OCI-LY3 (cell line): ENCODE measurements around the gene FHIP2A.
"Not testable (repeated sequence)": the region's sequence is repeated elsewhere in the genome, so short reads cannot be mapped to it uniquely, and the experiment has no call there.

Experiments used
- H2AFZ ChIP-seq: fragments of 200-600, 300-600 bp; shearing (Covaris generic); 2 replicates; pipeline ENCODE4 v1.6.0; 2014; ENCODE audit warnings: antibody characterized with exemption, low read depth, low read length
- H3K27ac ChIP-seq: fragments of 200-600, 300-600 bp; sonication (generic); 2 replicates; pipeline ENCODE4 v1.5.1; 2014; ENCODE audit warnings: mild to moderate bottlenecking, low read length, moderate library complexity, mixed read lengths
- H3K27me3 ChIP-seq: fragments of 200-600, 300-600 bp; sonication (generic); 2 replicates; pipeline ENCODE4 v1.6.1; 2014; ENCODE audit warnings: low read depth, low read length, mixed read lengths
- H3K36me3 ChIP-seq: fragments of 200-600, 300-600 bp; sonication (generic); replicated peaks from 2 replicates; pipeline ENCODE3; 2014; ENCODE audit warnings: low read depth, low read length, mixed read lengths
- H3K4me1 ChIP-seq: fragments of 300-600, 200-600 bp; sonication (generic); 2 replicates; pipeline ENCODE4 v1.6.1; 2014; ENCODE audit warnings: low read length, mixed read lengths
- H3K4me2 ChIP-seq: fragments of 200-600, 300-600 bp; sonication (generic); 2 replicates; pipeline ENCODE4 v1.6.1; 2014; ENCODE audit warnings: low read length, mixed read lengths
- H3K4me3 ChIP-seq: fragments of 300-600, 200-600 bp; sonication (generic); 2 replicates; pipeline ENCODE4 v1.5.1; 2014; ENCODE audit warnings: antibody characterized with exemption, mild to moderate bottlenecking, low read length, moderate library complexity
- H3K79me2 ChIP-seq: fragments of 300-600, 200-600 bp; shearing (Covaris generic); 2 replicates; pipeline ENCODE4 v1.6.1; 2014; ENCODE audit warnings: mild to moderate bottlenecking, low read length, mixed read lengths
- H3K9ac ChIP-seq: fragments of 300-600, 200-600 bp; shearing (Covaris generic); 2 replicates; pipeline ENCODE4 v1.6.0; 2014; ENCODE audit warnings: mild to moderate bottlenecking, low read length, moderate library complexity
- H3K9me3 ChIP-seq: fragments of 200-600, 300-600 bp; shearing (Covaris generic); 2 replicates; pipeline ENCODE4 v1.6.1; 2014; ENCODE audit warnings: low read length, mixed read lengths; ENCODE audit not compliant: insufficient read depth
- H4K20me1 ChIP-seq: fragments of 200-600, 300-600 bp; sonication (generic); 2 replicates; pipeline ENCODE4 v1.6.1; 2016; ENCODE audit warnings: low read length, mixed read lengths; ENCODE audit not compliant: insufficient read depth
- EZH2phosphoT487 ChIP-seq: fragments of 200-600 bp; shearing (Covaris generic); IDR thresholded peaks from 2 replicates; pipeline ENCODE4 v1.6.1; 2018; ENCODE audit warnings: antibody characterized with exemption, mixed run types, low read depth
- TF ChIP-seq, protein P1 (sequence below): fragments of 200-600, 300-600 bp; sonication (generic); IDR thresholded peaks from 2 replicates; pipeline ENCODE4 v1.5.1; 2014; ENCODE audit warnings: antibody characterized with exemption, low read length, low read depth

The FHIP2A gene

DNA sequence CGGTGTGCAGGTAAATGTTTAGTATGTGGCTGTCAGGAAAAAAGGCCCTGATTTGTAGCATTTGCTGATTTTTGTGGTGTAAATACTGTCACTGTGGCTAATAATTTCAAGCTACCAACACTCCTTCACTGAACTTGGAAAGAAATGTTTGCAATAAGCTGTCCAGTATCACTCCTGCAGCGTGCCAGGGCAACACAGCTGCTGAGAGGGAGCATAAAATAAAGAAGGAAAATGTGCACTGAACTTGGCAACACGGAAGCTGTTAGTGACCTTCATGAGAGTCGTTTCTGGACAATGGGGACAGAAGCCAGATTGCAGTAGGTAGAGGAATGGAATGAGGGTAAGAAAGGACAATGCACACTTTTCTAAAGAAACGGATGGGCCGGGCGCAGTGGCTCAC is 37.9 kb upstream of the FHIP2A start:
- no peak overlapping the region for H2AFZ ChIP-seq
- H3K9me3 ChIP-seq, result no peaks in the 10 kb centered on the region
- H3K4me2 ChIP-seq, result no peak overlapping the region
- no peaks in the 10 kb centered on the region for H4K20me1 ChIP-seq
- peaks cover 13% of the 10 kb centered on the region for H3K4me1 ChIP-seq
- no peaks in the 10 kb centered on the region for H3K27me3 ChIP-seq
- TF ChIP-seq EZH2phosphoT487, result no peak
- TF ChIP-seq, protein P1, sequence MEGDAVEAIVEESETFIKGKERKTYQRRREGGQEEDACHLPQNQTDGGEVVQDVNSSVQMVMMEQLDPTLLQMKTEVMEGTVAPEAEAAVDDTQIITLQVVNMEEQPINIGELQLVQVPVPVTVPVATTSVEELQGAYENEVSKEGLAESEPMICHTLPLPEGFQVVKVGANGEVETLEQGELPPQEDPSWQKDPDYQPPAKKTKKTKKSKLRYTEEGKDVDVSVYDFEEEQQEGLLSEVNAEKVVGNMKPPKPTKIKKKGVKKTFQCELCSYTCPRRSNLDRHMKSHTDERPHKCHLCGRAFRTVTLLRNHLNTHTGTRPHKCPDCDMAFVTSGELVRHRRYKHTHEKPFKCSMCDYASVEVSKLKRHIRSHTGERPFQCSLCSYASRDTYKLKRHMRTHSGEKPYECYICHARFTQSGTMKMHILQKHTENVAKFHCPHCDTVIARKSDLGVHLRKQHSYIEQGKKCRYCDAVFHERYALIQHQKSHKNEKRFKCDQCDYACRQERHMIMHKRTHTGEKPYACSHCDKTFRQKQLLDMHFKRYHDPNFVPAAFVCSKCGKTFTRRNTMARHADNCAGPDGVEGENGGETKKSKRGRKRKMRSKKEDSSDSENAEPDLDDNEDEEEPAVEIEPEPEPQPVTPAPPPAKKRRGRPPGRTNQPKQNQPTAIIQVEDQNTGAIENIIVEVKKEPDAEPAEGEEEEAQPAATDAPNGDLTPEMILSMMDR, result no peak
- H3K36me3 ChIP-seq, result no peaks in the 10 kb centered on the region
- no peak overlapping the region for H3K27ac ChIP-seq
- H3K79me2 ChIP-seq, result no peaks in the 10 kb centered on the region
- H3K9ac ChIP-seq, result no peak overlapping the region
- H3K4me3 ChIP-seq, result no peak overlapping the region

- H3K9me3 ChIP-seq, H3K27me3 ChIP-seq, H3K4me1 ChIP-seq, H3K4me3 ChIP-seq, H3K79me2 ChIP-seq, H3K9ac ChIP-seq, H3K27ac ChIP-seq, H3K4me2 ChIP-seq, H2AFZ ChIP-seq, H3K36me3 ChIP-seq, H4K20me1 ChIP-seq: not testable (repeated sequence)
- TF ChIP-seq, protein P1, result peak; percentile 46
Measured at GRCh38 chr10:114786492-114786891, 35.1 kb upstream of the FHIP2A start.

- not testable (repeated sequence) for H3K4me2 ChIP-seq, H3K4me3 ChIP-seq, H2AFZ ChIP-seq, H3K9me3 ChIP-seq, H3K4me1 ChIP-seq, H3K79me2 ChIP-seq, H3K9ac ChIP-seq, H3K27me3 ChIP-seq, H3K27ac ChIP-seq, H4K20me1 ChIP-seq, H3K36me3 ChIP-seq
Measured at GRCh38 chr10:114787131-114787530, 34.4 kb upstream of the FHIP2A start.

DNA sequence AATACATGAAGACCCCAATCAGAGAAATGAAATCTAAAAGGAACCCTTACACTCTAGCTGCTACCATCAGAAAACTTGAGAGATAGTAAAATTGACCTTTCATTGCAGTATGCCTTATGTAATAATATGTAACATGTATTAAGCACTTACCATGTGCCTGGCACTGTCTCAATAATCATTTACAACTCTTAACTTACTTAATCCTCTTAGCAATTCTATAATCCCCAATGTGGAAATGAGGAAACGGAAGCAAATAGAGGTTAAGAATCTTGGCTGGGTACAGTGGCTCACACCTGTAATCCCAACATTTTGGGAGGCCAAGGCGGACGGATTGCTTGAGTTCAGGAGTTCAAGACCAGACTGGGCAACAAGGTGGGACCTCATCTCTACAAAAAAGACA is 29.8 kb upstream of the FHIP2A start:
- H3K4me3 ChIP-seq, result no peak overlapping the region
- H3K4me2 ChIP-seq, result no peak overlapping the region
- H4K20me1 ChIP-seq, result no peaks in the 10 kb centered on the region
- no peaks in the 10 kb centered on the region for H3K4me1 ChIP-seq
- no peaks in the 10 kb centered on the region for H3K79me2 ChIP-seq
- H3K27me3 ChIP-seq, result no peaks in the 10 kb centered on the region
- no peaks in the 10 kb centered on the region for H3K36me3 ChIP-seq
- no peak overlapping the region for H3K27ac ChIP-seq
- H3K9me3 ChIP-seq, result no peaks in the 10 kb centered on the region
- no peak overlapping the region for H3K9ac ChIP-seq
- TF ChIP-seq EZH2phosphoT487, result no peak
- TF ChIP-seq, protein P1, result no peak
- H2AFZ ChIP-seq, result no peak overlapping the region

DNA sequence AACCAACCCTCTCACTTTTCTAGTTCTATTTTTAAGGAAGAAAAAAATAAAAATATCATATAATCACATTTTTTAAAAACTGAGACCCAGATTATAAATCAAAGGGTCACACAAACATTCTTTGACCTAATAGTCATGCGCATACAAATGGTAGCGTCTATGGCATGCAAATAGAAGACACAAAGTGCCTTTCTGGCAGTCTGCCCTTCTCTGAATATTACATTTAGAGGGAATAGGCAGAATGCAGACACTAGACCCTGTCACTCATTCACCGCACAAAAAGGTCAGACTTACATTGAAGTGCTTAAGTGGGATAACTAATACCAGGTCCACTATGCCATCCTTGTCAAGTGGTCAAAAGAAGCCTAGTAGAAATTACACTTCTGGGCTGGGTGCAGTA is 26.5 kb upstream of the FHIP2A start:
- Histone ChIP-seq H3K4me2 (no peak overlapping the region), H3K4me3 (no peak overlapping the region), H3K36me3 (no peaks in the 10 kb centered on the region), H3K27ac (no peak overlapping the region), H4K20me1 (no peaks in the 10 kb centered on the region), H3K9ac (no peak overlapping the region), H3K9me3 (no peaks in the 10 kb centered on the region), H3K27me3 (no peaks in the 10 kb centered on the region), H3K79me2 (no peaks in the 10 kb centered on the region), H2AFZ (no peak overlapping the region), H3K4me1 (no peaks in the 10 kb centered on the region)
- TF ChIP-seq, protein P1, result no peak
- no peak for TF ChIP-seq EZH2phosphoT487
